HG02943 (cell line): ENCODE data around the gene AK3.
A peak's percentile ranks its signal among the peaks of the same experiment; 100 is the strongest.

Experiments
- ATAC-seq: cut with Tn5 transposase; IDR thresholded peaks from one replicate; pipeline ENCODE4 v1.9.1; 2021; ENCODE audit warnings: mild to moderate bottlenecking, low read depth, moderate library complexity; ENCODE audit not compliant: unreplicated experiment

AK3 gene

DNA sequence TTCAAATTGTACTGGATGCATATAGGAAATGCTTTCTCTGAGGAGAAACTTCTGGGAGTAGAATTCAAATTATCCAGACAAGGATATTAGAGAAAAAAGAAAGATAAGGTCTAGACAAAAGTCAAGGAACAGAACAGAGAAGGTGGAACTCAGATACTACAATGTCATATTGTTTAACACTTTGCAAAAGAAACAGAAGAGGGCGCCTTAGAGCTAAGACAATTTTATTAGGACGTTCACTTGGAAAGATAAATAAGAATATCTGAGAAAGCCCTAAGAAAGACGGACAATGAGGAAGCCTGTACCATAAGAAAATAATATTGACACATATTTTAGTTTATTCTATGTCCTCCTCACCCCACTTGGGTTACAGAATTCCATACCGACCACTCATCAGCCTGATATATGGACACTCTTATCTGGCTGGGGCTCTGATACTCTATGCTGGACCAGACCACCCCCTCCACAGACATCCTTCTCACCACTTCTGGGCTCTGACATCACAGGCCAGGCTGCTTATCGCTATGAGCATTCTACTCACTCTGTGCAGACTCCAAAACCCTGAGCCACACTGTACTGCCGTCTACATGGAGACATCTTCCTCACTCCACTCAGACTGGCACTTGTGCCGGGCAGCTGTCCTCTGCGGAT is 9.1 kb upstream of the AK3 start:
- no peak for ATAC-seq

DNA sequence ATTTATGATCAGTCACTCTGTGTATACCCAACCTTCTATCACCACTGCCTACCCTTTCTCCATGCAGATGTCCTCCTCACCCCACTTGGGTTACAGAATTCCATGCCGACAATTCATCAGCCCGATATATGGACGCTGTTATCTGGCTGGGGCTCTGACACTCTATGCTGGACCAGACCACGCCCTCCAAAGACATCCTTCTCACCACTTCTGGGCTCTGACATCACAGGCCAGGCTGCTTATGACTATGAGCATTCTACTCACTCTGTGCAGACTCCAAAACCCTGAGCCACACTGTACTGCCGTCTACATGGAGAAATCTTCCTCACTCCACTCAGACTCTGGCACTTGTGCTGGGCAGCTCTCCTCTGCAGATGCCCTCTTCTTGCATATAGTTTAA is 7.6 kb upstream of the AK3 start:
- no peak for ATAC-seq

DNA sequence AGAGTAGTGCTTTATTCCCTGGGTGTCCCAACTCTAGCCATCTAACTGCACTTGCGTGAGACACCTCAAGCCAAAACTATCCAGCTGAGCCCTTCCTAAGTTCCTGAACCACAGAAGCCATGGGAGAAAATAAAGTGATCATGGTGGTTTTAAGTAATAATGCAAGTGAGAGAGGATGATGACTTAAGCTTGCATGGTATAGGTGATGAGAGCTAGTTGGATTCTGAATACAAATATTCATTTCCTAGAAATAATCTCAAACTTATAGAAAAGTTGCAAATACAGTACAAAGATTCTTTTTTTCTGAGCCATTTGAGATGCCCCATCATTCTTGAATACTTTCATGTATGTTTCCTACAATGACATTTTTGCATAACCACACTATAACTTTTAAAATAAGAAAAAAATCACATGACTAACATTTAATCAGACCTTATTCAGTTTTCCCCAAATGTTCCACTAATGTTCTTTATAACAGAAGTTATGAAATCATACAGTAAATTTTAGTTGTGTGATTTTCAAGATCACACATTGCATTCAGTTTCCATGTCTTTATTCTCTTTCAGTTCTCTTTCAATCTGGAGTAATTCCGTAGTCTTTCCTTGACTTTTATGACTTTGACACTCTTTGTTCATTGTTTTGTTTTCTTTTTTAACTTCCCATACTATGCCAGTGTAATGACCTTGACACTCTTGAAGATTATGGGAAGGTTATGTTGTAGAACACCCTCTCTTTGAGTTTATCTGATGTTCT is 5.5 kb upstream of the AK3 start:
- no peak for ATAC-seq

DNA sequence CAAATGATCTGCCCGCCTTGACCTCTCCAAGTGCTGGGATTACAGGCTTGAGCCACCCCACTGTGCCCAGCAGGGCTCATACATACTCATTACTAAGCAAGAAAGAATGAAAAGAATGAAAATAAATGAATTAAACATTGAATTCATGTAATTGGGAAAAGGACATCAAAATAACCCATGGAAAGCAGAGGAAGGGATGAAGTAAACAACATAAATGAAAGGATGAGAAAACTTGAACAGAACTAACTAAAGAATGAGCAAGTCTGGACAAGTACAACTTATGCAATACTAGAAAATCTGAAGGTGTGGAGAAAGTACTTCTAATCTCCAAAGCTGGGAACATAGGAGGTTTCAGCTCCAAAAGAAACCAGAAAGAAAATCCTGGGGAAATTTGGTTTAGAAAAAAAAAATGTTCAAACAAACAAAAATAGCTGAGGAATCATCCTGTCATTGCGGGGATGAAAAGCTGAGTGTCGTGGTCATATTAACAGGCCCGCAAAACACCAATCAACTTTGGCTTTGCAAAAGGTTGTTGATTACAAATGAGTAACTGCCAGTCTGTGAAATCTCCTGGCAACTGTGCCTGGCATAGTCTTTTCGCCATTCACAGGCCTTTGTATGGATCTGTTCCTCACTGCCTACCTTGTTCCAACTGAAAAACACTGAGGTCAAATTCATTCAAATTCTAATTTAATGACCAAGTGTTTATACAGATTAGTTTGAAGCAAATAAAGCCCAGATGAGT is 2.3 kb upstream of the AK3 start:
- no peak for ATAC-seq

DNA sequence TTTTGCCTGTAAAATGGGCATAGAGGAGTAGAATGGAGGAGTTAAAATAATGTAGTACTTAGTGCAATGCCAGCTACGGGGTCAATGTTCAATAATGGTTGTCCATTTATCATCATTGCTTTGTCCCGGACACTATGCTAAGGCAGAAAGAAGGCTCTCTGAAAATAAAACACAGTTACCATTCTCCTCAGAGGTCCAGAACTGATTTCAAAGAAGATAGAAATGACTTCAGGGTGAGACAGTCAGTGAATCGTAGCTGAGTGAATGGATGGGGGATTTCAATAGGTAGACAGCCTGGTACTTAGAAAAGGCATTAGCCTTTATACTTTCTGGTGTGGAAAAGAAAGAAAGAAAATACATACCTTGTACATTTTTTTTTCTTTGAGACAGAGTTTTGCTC is 1.2 kb upstream of the AK3 start:
- ATAC-seq: no peak

DNA sequence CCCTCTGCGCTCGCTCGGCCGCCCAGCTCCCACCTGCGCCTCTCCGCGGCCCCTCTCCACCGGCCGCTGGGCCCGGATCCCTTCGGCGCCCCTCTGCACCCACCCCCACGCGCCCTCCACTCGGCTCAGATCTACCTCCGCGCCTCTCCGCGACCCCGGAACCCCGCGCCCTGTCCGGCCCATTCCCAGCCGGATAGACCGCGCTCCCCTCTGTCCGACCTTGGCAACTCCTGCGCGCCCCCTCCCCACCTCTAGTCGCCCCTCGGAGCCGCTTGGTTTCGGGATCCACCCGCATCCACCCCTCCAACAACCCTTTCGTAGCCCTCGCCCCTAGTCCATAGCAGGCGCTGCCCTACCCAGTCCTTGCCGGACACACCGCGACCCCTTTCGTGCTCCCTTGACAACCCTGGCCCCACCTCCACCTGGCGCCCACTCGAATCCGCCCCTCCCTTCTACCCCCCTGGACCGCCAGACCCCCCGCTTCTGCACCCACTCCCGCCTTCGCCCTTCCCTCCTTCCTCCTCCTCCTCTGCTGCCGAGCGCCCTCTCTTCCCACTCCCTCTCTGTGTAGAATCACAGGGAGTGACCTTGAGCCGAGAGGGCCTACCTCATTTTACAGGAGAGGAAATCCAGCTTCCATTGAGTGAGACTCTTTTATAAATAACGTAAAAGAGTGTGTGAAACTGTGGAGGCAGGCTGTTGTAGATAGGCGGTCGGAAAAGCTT is 525 bp upstream of the AK3 start:
- ATAC-seq: peak; percentile 3

DNA sequence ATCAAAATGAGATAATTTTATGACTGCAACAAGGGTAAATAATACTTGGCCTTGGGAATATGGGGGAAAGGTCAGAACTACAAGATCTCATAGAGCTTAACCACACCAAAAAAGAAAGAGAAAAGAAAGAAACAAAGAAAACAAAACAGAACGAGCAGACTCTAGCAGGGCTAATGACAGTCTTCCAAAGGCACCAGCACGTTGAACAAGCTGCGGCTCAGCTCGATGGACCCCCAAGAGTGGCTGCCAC is 689 bp downstream of the AK3 start:
- ATAC-seq: peak; percentile 5

DNA sequence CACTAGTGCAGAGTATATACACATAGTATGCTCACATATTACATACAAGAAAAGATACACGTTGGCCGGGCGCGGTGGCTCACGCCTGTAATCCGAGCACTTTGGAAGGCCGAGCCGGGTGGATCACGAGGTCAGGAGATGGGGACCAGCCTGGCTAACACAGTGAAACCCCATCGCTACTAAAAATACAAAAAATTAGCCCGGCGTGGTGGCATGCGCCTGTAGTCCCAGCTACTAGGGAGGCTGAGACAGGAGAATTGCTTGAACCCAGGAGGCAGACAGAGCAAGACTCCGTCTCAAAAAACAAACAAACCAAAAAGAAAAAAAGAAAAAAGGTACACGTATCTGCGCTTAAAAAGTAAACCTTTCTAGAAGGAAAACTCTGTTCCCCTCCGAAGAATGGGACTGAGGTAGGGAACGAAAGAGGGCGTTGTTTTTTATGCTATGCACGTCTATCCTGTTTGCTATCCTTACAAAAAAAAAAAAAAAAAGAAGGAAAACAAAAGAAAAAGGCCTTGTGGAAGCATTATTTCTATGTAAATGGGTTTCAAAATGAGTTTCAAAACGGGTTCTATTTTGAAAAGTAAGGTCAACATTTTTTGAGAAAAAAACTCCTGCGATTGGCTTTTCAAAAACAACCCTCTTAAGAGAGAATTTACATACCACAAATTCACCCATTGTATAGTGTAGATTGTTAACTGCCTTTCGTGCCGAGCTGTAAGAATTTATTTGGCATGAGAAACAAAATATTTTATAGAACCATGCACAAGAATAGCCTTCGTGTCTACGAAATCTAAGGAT is 1.2 kb downstream of the AK3 start:
- no peak for ATAC-seq

DNA sequence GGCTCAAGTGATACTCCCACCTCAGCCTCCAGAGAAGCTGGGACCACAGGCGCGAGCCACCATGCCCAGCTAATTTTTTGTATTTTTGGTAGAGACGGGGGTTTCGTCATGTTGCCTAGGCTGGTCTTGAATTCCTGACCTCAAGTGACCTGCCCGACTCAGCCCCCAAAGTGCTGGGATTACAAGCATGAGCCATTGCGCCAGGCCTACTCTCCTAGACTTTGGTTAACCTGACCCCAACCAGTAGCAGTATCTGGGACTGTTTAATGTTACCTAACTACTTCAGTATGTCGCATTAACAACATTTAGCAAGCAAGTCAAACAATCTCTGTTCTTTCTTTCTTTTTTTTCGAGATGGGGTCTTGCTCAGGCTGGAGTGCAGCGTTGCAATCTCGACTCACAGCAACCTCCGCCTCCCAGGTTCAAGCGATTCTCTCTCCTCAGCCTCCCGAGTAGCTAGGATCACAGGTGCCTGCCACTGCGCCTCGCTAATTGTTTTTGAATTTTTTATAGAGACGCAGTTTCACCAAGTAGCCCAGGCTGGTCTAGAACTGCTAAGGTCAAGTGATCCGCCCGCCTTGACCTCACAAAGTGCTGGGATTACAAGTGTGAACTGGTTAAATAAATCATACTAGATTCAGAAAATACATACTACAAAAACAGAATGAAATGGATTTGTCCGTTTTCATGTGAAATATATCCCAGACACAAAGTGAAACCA is 2.0 kb downstream of the AK3 start:
- no peak for ATAC-seq

DNA sequence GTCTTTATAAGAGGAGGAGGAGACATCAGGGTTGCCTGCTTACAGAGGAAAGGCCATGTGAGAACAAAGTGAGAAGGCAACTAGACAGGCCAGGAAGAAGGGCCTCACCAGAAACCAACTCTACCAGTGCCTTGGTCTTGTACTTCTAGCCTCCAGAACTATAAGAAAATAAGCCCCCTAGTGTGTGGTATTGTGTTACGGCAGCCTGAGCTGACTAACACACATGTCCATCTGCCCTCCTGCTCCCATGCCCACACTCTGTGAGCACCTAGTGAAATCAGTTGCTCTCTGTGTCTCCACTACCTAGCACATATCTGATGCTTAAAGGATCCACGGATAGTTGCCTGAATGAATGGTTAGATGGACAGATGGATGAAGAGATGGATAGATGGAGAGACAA is 6.9 kb downstream of the AK3 start:
- ATAC-seq: no peak

DNA sequence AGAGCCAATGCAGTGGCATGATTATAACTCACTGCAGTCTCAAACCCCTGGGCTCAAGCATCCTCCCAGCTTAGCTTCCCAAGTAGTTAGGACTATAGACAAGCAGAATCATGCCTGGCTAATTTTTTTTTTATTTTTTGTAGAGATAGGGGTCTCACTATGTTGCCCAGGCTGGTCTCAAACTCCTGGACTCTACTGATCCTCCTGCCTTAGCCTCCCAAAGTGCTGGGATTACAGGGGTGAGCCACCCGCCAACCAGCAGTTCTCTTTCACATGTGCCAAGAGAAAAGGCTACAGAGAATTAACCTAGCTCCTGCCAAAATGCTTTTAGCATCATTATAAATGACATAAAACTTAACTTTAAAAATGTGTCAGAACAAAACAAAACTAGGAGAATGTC is 8.1 kb downstream of the AK3 start:
- no peak for ATAC-seq

DNA sequence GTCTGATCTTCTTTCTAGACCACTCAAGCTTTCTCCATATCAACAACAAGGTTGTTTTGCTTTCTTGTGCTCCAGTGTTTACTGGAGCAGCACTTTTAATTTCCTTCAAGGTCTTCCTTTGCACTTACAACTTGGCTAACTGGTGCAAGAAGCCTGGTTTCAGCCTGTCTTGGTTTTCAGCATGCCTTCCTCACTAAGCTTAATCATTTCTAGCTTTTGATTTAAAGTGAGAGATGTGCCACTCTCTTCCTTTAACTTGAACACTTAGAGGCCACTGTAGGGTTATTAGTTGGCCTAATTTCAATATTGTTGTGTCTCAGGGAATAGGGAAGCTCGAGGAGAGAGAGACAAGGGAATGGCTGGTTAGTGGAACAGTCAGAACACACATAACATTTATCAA is 13.4 kb downstream of the AK3 start:
- ATAC-seq: no peak

DNA sequence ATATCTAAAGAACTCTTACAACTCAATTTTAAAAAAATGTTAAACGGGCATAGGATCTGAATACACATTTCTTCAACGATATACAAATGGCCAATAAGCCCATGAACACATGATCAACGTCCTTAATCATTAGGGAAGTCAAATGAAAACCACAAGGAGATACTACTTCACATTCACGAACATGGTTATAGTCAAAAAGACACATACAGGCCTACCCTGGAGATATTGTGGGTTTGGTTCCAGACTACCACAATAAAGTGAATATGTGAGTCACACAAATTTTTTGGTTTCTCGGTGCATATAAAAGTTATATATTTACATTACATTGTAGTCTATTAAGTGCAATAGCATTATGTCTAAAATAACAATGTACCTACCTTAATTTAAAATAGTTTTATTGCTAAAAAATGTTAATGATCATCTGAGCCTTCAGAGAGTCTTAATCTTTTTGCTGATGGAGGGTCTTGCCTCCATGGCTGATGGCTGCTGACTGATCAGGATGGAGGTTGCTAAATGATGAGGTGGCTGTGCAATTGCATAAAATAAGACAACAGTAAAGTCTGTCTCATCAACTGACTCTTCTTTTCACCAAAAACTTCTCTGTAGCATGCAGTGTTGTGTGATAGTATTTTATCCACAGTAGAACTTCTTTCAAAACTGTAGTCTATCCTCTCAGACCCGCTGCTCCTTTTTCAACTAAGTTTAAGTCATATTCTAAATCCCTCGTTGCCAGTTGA is 15.1 kb downstream of the AK3 start:
- ATAC-seq: no peak

DNA sequence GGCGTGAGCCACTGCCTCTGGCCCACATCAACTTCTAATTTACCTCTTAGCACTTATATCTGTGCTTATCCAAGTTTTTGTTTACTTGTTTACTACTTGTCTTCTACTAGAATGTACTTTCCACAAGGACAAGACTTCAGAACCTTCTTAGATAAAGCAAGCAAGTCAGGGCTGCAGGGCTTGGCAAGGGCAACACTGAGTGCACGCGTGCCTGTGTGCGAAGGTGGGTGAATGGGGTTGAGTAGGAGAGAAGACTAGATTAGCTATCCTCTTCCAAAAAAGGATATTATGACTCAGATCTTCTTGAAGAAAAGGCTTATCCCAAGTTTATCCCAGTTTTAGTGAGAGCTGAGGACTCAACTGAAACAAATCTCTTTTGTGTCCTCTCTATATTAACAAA is 19.3 kb downstream of the AK3 start:
- no peak for ATAC-seq

DNA sequence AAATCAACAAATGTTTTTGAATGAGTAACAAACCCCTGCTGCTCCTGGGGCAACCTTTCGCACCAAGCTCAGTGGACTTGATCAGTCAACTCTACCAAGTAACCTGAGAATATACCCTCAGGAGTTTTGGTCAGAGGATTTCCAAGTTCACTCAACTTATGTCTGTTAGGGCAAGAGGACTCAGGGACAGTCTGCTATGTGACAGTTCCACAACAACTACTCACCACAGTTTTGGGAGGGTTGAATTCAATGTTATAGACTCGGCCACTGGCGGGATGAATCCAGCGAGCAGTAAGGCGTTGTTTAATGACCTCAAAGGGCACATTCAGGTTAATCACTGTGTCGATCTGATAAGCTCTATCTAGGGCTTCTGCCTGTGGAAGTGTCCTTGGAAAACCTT is 22.1 kb downstream of the AK3 start:
- no peak for ATAC-seq

DNA sequence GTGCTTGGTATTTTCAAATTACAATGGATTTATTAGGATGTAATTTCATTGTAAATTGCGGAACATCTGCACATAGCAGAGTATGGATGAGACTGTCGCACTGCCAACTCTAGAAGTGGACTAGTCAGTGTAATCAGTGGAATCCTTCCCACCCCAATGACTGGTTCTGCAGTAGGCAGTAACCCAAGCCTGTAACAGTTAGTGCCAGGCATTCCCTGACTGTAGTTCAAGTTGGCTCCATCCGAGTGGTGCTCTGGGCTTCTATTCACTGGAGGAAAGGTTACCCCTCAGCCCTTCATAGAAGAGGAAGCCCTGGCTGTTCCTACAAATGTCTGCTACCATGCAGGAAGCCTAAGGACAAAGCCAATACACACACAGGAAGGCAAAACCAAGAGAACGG is 23.2 kb downstream of the AK3 start:
- no peak for ATAC-seq

DNA sequence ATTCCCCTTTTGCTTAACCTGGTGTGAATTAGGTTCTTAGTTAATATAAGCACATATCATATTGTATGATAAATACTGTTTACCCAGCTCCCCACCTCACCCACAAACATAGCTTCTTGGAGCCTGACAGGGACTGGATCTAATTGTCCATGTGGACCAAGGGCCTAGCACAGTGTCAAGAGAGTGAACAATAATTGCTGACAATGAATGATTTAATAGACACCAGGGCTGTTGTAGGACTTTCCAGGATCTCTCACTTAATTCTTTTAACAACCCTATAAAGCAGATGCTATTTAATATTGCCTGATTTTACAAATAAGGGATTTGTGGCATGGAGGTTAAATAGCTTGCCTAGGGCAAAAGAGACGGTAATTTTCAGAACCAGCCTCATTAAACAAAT is 24.8 kb downstream of the AK3 start:
- ATAC-seq: no peak

DNA sequence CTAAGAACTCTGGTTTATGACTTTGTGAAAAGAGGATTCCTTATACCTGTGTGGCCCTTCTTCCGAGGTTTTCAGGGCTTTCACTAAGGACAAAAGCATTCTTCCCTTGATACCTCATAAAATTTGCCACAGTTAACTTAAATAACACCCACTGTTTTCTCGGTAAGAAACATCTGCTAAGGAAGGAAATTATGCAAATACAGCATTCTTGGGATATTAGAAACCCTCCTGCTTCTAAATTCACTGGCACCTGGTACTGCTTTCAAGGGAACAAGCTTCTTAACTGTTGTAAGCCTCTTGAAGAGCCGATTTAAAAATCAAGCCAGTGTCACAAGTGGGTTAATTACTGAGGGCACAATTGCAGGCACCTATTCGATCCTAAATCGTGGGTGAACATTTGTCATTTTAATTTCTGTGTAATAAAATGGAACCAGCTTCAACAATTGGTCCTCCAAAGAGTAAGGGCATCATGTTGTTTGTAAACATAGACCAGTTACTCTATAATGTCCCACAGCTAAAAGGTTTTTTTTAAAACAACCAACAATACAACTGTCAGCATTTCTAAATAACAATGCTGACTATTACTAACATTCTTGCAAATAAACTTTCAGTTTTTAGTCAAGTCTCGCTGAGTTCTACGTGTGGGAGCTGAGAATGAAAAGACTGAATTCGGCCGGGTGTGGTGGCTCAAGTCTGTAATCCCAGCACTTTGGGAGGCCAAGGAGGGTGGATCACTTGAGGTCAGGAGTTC is 26.6 kb downstream of the AK3 start:
- no peak for ATAC-seq

DNA sequence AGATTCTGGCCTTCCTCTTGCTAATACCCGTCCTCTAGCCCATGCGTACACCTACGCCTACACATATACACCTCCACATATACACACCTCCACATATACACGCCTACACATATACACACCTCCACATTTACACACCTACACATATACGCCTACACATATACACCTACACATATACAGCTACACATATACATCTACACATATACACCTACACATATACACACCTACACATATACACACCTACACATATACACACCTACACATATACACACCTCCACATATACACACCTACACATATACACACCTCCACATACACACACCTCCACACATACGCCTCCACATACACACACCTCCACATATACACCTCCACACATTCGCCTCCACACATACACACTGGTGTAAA is 27.2 kb downstream of the AK3 start:
- no peak for ATAC-seq
